ENCODE measurements around the gene CRYBG1. TPM values are rescaled to one million over a fixed set of nuclear protein-coding genes. Genes with fewer than 3 reads are reported as not detected.
A peak's percentile ranks its signal among the peaks of the same experiment; 100 is the strongest.

CRYBG1 gene
- total and polyA plus RNA-seq, 2 donors (not counting 1 experiment from before 2014, with no cell fraction given) = 9.6 to 47.0 TPM

DNA sequence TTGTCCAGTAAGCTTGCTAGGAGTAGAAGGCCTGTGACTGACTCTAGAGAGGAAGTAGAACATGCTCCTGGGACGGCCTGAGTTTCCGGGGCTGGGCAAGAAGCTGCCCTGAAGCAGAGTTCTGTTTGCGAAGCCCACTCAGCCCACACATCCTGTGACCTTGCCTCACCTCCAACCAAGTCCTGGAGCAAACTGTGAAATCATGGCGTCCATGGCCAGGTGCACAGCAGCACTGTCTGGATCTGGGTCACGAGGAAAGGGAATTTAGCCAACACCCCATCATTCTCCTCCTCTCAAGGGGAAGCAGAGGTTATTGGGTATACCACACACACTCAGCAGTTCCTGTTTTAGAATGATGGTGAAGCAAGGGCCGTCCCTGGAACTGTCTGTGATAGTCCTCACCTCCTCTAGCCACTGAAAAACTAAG, 87.5 kb downstream of the CRYBG1 start:
- Histone ChIP-seq H3K4me2 (replicated peaks; ENCODE audit: low read depth, low read length, poor library complexity, severe bottlenecking) (peak overlapping the region; percentile 67), H3K27ac (ENCODE audit: low read length in 2 of 2) (peak overlapping the region; percentile 64 to 78), H4K20me1 (ENCODE audit: control insufficient read depth, insufficient read depth, low read length, poor library complexity, severe bottlenecking) (no peaks in the 10 kb centered on the region), H3K4me1 (ENCODE audit: control insufficient read depth in 2 of 2, insufficient read depth in 2 of 2, low read length in 2 of 2) (peaks cover 19 to 22% of the 10 kb centered on the region in 2 donors), H3K9ac (ENCODE audit: low read length) (peak overlapping the region; percentile 14), H3K27me3 (replicated peaks in 1 of 4; ENCODE audit: control extremely low read depth in 1 of 4, control insufficient read depth in 3 of 4, insufficient read depth in 4 of 4, low read length in 3 of 4) (peaks cover 0 to 3% (median 0%) of the 10 kb centered on the region in 4 experiments), H3K4me3 (ENCODE audit: control extremely low read depth in 1 of 5, extremely low read depth in 1 of 5, insufficient read depth in 1 of 5, low read depth in 2 of 5, low read length in 4 of 5) (peak overlapping the region in 1 of 5 experiments; percentile 27), H3K79me2 (ENCODE audit: control insufficient read depth, insufficient read depth, low read length) (no peaks in the 10 kb centered on the region), H2AFZ (ENCODE audit: insufficient read depth, low read depth, low read length, poor library complexity, severe bottlenecking) (peak overlapping the region; percentile 89), H3K36me3 (replicated peaks in 1 of 2; ENCODE audit: control extremely low read depth in 1 of 2, control insufficient read depth in 1 of 2, extremely low read depth in 1 of 2, insufficient read depth in 2 of 2, low read length in 1 of 2) (no peaks in the 10 kb centered on the region), H3K9me3 (ENCODE audit: control extremely low read depth in 1 of 3, control insufficient read depth in 2 of 3, insufficient read depth in 1 of 3, low read length in 2 of 3) (no peaks in the 10 kb centered on the region)
- intact Hi-C loops (cut with micrococcal nuclease) = loop anchor here (2.0 to 5.0 kb wide), 2 partner anchors 65 to 664 kb away; no protein-coding TSS in a partner anchor
- no peak for TF ChIP-seq EZH2 (IDR thresholded peaks at IDR 0.05; ENCODE audit: borderline replicate concordance, insufficient read depth, low read depth, low read length, poor library complexity, severe bottlenecking)
- TF ChIP-seq, protein P1, sequence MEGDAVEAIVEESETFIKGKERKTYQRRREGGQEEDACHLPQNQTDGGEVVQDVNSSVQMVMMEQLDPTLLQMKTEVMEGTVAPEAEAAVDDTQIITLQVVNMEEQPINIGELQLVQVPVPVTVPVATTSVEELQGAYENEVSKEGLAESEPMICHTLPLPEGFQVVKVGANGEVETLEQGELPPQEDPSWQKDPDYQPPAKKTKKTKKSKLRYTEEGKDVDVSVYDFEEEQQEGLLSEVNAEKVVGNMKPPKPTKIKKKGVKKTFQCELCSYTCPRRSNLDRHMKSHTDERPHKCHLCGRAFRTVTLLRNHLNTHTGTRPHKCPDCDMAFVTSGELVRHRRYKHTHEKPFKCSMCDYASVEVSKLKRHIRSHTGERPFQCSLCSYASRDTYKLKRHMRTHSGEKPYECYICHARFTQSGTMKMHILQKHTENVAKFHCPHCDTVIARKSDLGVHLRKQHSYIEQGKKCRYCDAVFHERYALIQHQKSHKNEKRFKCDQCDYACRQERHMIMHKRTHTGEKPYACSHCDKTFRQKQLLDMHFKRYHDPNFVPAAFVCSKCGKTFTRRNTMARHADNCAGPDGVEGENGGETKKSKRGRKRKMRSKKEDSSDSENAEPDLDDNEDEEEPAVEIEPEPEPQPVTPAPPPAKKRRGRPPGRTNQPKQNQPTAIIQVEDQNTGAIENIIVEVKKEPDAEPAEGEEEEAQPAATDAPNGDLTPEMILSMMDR (IDR thresholded peaks at IDR 0.05) = no peak
- Mint-ChIP-seq H3K27ac (peak overlapping the region; percentile 95), H3K4me3 (peak overlapping the region; percentile 71), H3K9me3 (ENCODE audit: insufficient read depth) (no peaks in the 10 kb centered on the region), H3K4me1 (peaks cover 20% of the 10 kb centered on the region), H3K27me3 (no peaks in the 10 kb centered on the region)
- 0% methylated on average over 4 of the region's 6 CpGs for WGBS (ENCODE audit: insufficient coverage)
- ChIA-PET POLR2A (interaction anchor here (0.7 kb wide), 1 partner anchor 116 kb away, joined by 3 read pairs; no protein-coding TSS in a partner anchor), CTCF (interaction anchor here (0.9 to 12.0 kb wide), 12 partner anchors 8 to 550 kb away, joined by 3 to 567 read pairs (median 5); no protein-coding TSS in a partner anchor)
- peak; percentile 76 for DNase-seq
- ATAC-seq (ENCODE audit: low read depth) = peak; percentile 76

DNA sequence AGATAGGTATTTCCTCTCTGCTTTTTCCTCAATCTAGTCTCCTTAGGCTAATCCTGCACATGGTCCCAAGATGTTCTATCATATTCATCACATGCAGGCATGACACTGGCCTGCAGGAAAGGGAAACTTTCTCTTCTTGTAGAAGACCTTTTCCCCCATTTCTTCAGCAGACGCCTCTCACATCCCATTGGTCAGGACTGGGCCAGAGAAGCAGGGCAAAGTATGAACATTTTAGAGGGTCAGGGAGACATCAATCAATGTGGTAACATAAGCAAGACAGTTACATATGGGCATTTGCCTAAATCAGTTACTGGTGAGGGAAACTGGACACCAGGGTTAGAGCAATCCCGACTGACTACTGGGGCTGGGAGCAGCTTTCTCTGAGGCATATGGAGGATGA, 90.1 kb downstream of the CRYBG1 start:
- ATAC-seq (ENCODE audit: low read depth) (no peak), DNase-seq (no peak)
- intact Hi-C loops (cut with micrococcal nuclease) = no loop called here
- no peaks in the 10 kb centered on the region for H3K27me3 ChIP-seq (replicated peaks in 1 of 4; ENCODE audit: control extremely low read depth in 1 of 4, control insufficient read depth in 3 of 4, insufficient read depth in 4 of 4, low read length in 3 of 4)
- H3K4me1 ChIP-seq (ENCODE audit: control insufficient read depth in 2 of 2, insufficient read depth in 2 of 2, low read length in 2 of 2) = peaks cover 13 to 14% of the 10 kb centered on the region in 2 donors
- Mint-ChIP-seq H3K27me3 (no peaks in the 10 kb centered on the region), H3K9me3 (ENCODE audit: insufficient read depth) (no peaks in the 10 kb centered on the region), H3K4me1 (peaks cover 18% of the 10 kb centered on the region), H3K27ac (no peak overlapping the region), H3K4me3 (no peak overlapping the region)
- WGBS (ENCODE audit: insufficient coverage) = 100% methylated on average over 1 of the region's 2 CpGs
- ChIA-PET CTCF (interaction anchor here (3.5 to 12.0 kb wide), 3 partner anchors 61 to 529 kb away, joined by 27 to 567 read pairs (median 99); no protein-coding TSS in a partner anchor), POLR2A (no interaction called here)
- no peaks in the 10 kb centered on the region for H3K79me2 ChIP-seq (ENCODE audit: control insufficient read depth, insufficient read depth, low read length)
- H3K4me3 ChIP-seq (ENCODE audit: control extremely low read depth in 1 of 5, extremely low read depth in 1 of 5, insufficient read depth in 1 of 5, low read depth in 2 of 5, low read length in 4 of 5) = no peak overlapping the region
- no peaks in the 10 kb centered on the region for H4K20me1 ChIP-seq (ENCODE audit: control insufficient read depth, insufficient read depth, low read length, poor library complexity, severe bottlenecking)
- H2AFZ ChIP-seq (ENCODE audit: insufficient read depth, low read depth, low read length, poor library complexity, severe bottlenecking) = no peak overlapping the region
- no peak for TF ChIP-seq EZH2 (IDR thresholded peaks at IDR 0.05; ENCODE audit: borderline replicate concordance, insufficient read depth, low read depth, low read length, poor library complexity, severe bottlenecking)
- TF ChIP-seq, protein P1 (IDR thresholded peaks at IDR 0.05) = no peak
- no peaks in the 10 kb centered on the region for H3K36me3 ChIP-seq (replicated peaks in 1 of 2; ENCODE audit: control extremely low read depth in 1 of 2, control insufficient read depth in 1 of 2, extremely low read depth in 1 of 2, insufficient read depth in 2 of 2, low read length in 1 of 2)
- H3K9me3 ChIP-seq (ENCODE audit: control extremely low read depth in 1 of 3, control insufficient read depth in 2 of 3, insufficient read depth in 1 of 3, low read length in 2 of 3) = no peaks in the 10 kb centered on the region
- H3K27ac ChIP-seq (ENCODE audit: low read length in 2 of 2) = no peak overlapping the region
- no peak overlapping the region for H3K4me2 ChIP-seq (replicated peaks; ENCODE audit: low read depth, low read length, poor library complexity, severe bottlenecking)
- H3K9ac ChIP-seq (ENCODE audit: low read length) = no peak overlapping the region

Data from B cell (primary cell).